Stimulated activated CD8-positive, alpha-beta memory T cell treated with anti-CD3 and anti-CD28 coated beads, Interleukin-2, amount 100 ng/mL, for 1 hour (primary cell): ENCODE results near the gene IL1RAPL1.

ENCODE experiments used
- DNase-seq, 2 donors: peaks; one replicate each; pipeline ENCODE4 v3.0.0-alpha.2; 2020; ENCODE audit warnings: low read depth in 2 of 2

The IL1RAPL1 gene

GRCh38 chrX:29880977-29881376 is 1293.7 kb downstream of the IL1RAPL1 start:
- DNase-seq = no peak

- no peak for DNase-seq
These were observed 1302.8 kb downstream of the IL1RAPL1 start for GRCh38 chrX:29890004-29890403.

DNA sequence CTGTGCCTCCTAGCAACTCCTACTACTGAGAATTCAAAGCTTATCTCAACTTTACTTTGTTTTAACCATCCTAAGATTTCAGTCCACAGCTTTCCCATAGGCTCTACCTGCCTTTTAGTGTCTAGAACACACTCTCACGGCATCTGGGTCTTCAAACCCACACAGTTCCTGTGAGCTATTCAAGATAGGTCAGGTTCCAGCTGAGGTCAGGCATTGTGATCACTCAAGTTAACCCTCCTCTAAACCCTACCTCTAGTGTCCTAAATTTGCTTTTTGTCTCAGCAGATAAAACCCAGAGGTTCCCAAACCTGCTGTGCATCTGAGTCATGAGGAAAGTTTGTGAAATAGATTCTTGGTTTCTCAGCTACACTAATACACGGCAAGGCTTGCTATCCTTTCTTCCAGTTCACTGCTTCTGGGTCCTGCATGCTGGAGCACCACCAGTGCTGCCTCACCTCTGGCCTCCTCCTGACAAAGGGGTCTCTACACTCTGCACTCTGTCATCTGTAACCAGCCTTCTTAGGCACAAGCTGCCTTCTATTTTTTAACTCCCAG is 1303.5 kb downstream of the IL1RAPL1 start:
- DNase-seq = no peak

DNA sequence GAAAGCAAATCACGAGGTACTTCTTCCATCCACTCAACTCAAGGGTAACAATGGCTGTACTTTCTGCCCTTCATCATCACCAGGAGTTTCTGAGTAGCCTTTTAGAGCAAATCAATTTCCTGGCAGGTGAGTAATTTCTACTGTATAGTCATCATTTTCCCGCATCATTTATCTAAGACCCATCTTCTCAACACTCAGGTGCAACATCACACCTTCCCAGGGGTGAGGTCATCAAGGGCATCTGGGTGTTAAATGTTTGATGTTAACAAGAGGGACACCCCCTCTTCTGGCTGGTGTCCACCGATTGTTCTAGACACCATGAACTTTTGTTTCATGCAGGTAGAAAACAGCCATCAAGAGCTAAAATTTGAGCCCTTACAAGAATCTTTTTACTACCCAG is 1314.8 kb downstream of the IL1RAPL1 start:
- no peak for DNase-seq

DNA sequence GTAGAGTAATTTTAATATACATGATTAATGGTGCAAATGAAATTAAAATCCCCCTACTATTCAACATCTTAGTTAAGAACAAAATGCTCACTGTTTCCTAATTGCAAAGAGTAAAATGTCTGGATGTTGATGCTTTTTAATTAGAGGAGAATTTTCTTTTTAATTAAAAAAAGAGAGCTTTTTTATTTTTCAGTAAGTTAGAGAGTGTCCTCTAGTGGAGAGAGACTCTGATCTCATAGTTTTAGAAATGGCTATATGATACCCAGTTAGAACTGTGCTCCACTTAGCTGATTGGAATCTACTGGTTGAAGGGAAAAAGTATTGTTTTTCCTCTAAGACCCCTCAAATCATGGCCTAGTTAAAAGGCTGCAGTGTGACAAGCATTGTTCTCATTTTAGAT is 1316.1 kb downstream of the IL1RAPL1 start:
- no peak for DNase-seq

DNA sequence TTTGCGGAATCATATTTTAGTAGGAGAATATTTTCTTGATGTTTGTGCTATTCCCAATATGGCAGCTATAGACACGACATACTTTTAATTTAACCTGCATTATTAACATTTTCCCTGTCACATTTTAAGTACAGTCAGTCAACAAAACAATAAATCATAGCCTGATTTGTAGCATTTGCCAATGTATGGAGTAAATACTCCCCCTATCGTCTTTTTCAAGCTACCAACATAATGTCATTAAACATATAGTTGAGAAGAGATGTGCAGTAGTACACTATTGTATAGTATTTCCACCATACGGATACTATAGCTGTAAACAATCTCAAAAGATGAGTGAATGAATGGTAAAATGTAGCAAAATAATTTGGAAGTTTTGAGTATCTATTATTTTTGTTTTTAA is 1324.4 kb downstream of the IL1RAPL1 start:
- no peak for DNase-seq

DNA sequence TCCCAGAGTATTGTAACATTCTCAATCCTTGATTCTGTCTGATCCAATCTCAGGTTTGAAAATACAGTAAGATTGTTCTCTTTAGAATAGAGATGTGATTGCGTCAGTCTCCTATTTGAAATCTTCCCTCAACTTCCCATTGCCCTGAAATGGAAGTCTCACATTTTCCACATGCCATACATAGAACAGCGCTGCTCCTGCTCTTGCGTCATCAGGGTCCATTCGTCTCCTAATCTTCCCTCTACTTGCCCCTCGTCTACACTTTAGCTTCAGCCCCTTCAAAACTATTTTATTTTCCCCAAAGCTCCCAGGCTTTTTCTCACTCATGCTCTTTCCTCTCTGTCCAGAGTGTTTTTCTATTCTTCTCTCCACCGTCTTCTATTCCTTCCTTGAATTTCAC is 1326.4 kb downstream of the IL1RAPL1 start:
- no peak for DNase-seq

GRCh38 chrX:29922607-29923006 is 1335.4 kb downstream of the IL1RAPL1 start:
- no peak for DNase-seq

DNA sequence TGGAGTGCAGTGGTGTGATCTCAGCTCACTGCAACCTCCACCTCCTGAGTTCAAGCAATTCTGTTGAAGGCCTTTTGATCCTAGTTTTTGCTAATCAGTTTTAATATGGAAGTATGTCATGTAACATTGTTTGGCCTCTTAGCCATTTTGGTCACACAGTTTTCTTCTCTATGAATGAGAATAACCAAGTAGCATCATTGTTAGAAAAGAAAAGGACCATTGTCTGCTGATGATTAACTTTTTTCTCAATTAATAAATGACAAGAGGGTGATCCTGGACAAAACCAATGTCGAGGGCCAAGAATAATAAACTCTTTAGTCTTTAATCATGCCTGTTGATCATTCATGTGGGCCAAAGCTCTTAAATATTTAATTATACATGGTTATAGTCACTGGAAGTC is 1338.8 kb downstream of the IL1RAPL1 start:
- no peak for DNase-seq

DNA sequence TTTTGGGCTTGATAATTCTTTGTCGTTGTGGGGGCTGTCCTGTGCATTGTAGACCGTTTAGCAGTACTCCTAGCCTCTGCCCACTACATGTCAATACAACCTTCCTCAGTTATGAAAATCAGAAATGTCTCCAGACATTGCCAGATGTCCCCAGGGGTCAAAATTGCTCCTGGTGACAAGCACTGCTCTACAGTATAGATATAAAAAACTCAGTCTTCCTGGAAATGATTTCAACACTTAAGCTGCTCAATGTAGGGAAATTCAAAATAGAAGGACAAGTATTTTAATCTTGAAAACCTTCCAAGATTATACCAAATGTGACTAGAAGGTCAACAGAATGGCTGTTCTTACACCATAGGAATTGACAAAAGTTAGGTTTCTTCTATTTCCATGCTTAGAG is 1339.4 kb downstream of the IL1RAPL1 start:
- DNase-seq = no peak

- no peak for DNase-seq
These were observed 1348.2 kb downstream of the IL1RAPL1 start for GRCh38 chrX:29935455-29935854.

DNA sequence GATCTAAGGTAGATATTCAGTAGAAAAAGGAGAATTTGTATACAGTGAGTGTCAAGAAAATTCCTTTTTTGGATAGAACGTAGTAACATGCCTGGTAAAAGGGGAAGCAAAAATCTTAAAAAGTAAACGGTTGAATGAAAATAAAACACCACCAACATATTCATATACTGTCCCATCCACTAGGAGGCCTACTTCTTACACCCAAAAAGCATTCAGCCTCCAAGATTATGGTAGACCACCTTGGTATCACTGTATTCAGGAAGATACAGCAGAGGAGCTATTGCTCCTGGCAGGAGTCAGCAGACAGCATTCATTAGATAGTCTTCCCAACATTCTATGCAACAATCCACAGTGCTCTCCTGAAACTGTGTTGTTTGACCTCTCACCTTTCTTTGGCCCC is 1353.5 kb downstream of the IL1RAPL1 start:
- no peak for DNase-seq

DNA sequence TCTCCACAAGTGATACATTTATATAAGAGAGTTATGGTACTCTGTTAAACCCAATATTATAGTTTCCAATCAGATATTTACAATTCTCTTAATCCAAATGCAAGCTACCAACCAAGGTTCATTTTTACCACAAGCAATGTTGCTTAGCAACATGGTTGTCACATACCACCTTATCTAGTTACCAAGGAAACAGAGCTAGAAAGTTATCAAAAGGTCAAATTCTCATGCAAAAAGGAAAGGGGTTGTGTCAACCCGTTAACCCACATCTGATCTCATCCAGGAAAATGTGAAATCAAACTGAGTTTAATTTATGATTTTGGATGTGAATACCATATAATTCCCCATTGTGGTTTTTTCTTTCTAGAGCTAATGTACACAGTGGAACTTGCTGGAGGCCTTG is 1354.0 kb downstream of the IL1RAPL1 start:
- DNase-seq = no peak

GRCh38 chrX:29947225-29947624 is 1360.0 kb downstream of the IL1RAPL1 start:
- no peak for DNase-seq

DNA sequence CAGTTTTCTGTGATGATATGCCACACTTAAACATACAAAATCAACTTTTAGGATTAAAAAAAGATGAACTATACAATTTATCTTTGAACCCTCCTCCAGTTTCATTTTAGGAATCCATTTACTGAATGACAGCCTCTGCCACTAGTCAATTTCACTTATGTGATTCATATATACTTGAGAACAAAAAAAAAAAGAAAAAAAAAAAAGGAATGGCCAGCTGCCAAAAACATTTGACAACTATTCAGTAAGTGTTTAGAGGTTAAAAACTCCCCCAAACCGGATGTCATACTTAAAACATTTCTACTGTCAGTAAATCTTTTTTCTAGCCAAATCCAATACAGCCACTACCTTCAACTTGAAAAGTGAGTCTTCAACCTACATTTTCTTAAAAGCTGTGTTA is 1361.4 kb downstream of the IL1RAPL1 start:
- DNase-seq = no peak

- no peak for DNase-seq
These were observed 1364.8 kb downstream of the IL1RAPL1 start for GRCh38 chrX:29952016-29952415.

DNA sequence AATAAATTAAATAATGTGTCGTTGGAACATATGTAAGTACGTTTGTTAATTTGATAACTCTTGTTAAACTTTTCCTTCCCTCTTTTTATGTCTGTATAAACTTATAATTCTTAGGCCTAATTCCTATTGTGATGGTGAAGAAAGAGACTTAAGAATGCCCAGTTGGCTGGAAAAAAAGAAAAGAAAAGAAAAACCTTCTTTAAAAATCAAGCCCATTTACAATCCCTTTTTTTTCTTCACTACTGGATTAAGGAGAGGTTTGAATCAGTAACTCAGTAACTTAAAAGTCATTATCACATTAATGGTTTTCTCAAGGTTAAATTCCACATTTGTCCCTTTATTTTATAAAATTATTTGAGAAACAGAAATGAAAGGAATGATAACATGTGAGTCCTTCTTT is 1374.8 kb downstream of the IL1RAPL1 start:
- no peak for DNase-seq

DNA sequence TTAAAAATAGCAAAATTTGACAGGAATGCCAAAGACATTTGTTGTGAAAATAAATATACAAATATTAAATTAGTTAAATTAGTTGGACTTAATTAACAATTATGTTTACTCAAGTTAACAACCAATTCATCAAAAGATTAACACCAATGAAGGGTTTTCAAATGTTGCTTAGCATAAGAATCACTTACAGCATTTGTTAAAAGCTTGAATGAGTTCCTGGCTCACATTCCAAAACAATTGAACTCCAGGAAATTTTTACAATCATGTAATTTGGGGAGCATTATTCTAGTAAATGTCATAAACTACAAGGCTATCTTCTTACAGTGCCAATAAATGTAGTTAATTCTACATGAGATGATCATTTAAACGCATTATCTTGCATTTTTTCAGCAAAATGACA is 1378.4 kb downstream of the IL1RAPL1 start:
- DNase-seq = no peak

GRCh38 chrX:29992083-29992482 is 1404.8 kb downstream of the IL1RAPL1 start:
- DNase-seq = no peak

DNA sequence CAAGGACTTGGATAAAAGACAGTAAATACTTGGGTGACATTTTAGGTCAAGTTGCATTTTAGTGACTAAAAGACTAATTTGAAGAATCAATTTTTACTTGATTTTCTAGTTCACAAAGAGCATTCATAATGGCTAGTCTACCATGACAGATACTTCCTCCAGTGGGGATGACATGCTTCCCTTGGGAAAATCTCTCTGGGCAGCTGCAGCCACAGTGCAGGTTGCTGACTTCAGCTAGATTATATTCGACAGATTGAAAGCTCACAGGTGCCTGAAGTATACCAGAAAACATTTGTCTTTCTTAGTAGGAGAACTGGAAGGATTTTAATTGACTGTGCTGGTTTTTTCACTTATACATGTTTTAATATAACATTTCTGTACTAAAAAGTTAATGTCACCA is 1418.6 kb downstream of the IL1RAPL1 start:
- DNase-seq = no peak
